HG03045 (cell line): ENCODE measurements around the gene FHAD1.

Experiments
- ATAC-seq: cut with Tn5 transposase; IDR thresholded peaks from one replicate; pipeline ENCODE4 v1.9.1; 2021; ENCODE audit warnings: mild to moderate bottlenecking, moderate library complexity; ENCODE audit not compliant: unreplicated experiment

Gene FHAD1

GRCh38 chr1:15390667-15391066 is 143.6 kb downstream of the FHAD1 start:
- no peak for ATAC-seq

GRCh38 chr1:15391366-15391765 is 144.3 kb downstream of the FHAD1 start:
- no peak for ATAC-seq

- no peak for ATAC-seq
Observed at GRCh38 chr1:15393475-15394257, 146.6 kb downstream of the FHAD1 start.

- ATAC-seq, result no peak
Observed at GRCh38 chr1:15394258-15394690, 147.3 kb downstream of the FHAD1 start.

GRCh38 chr1:15397236-15397635 is 150.2 kb downstream of the FHAD1 start:
- no peak for ATAC-seq

- no peak for ATAC-seq
Observed at GRCh38 chr1:15399710-15400109, 152.7 kb downstream of the FHAD1 start.

GRCh38 chr1:15400627-15401026 is 153.6 kb downstream of the FHAD1 start:
- ATAC-seq, result no peak

- no peak for ATAC-seq
Observed at GRCh38 chr1:15401391-15402055, 154.5 kb downstream of the FHAD1 start.

- no peak for ATAC-seq
Observed at GRCh38 chr1:15402809-15403450, 155.9 kb downstream of the FHAD1 start.

- no peak for ATAC-seq
Observed at GRCh38 chr1:15403962-15404580, 157.0 kb downstream of the FHAD1 start.

- ATAC-seq, result no peak
Observed at GRCh38 chr1:15405106-15405850, 158.3 kb downstream of the FHAD1 start.

- no peak for ATAC-seq
Observed at GRCh38 chr1:15406614-15407559, 159.9 kb downstream of the FHAD1 start.

- ATAC-seq, result no peak
Observed at GRCh38 chr1:15407580-15407979, 160.6 kb downstream of the FHAD1 start.

GRCh38 chr1:15408890-15409387 is 161.9 kb downstream of the FHAD1 start:
- ATAC-seq, result no peak

GRCh38 chr1:15409388-15410222 is 162.6 kb downstream of the FHAD1 start, which contains the start of gene EFHD2:
TSS of gene EFHD2 (plus strand) at chr1:15409888. CDS start at chr1:15409972, 84 bp downstream.
- ATAC-seq, result peak; percentile 83

GRCh38 chr1:15410223-15410883 is 163.3 kb downstream of the FHAD1 start:
- ATAC-seq, result no peak

- no peak for ATAC-seq
Observed at GRCh38 chr1:15410884-15411245, 163.8 kb downstream of the FHAD1 start.

GRCh38 chr1:15411593-15412137 is 164.6 kb downstream of the FHAD1 start:
- ATAC-seq, result peak; percentile 37
